ENCODE data around the gene KRTAP10-3.
"Not testable (repeated sequence)": the region's sequence is repeated elsewhere in the genome, so short reads cannot be mapped to it uniquely, and the experiment has no call there.

KRTAP10-3 gene

DNA sequence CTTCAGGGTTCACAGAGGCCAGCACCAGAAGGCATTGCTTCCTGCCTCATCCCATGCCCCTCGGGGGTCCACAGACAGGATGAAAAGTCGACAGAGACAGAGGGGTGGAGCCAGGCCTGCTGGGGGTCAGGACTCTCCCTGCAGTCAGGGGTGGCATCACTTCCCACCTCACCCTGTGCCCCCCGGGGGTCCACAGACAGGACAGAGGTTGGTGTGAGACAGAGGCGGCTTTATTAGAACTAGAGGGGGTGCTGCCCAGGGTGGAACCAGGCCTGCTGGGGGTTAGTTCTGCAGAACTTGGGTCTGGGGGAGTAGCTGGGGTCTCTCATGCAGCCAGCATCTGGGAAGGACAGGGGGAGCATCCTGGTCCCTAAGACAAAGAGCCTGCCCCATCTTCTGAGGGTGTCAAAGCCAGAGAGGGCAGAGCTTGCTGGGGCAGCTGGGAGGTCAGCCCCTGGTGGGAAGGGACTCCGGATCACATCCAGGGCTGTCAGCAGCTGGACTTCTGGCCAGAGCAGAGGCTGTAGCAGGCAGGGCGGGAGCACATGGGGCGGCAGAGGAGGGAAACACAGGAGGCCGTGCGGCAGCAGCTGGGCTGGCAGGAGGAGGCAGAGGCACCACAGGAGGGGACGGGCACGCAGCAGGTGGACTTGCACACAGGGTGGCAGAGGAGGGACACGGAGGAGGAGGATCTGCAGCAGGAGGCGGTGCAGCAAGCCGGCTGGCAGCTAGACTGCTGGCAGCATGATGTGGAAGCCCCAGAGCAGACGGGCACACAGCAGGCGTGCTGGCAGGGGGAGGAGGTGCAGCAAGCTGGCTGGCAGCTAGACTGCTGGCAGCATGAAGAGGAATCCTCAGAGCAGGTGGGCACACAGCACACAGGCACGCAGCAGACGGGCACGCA lies 32.6 kb upstream of the KRTAP10-3 start:
- not testable (repeated sequence) for DNase-seq

DNA sequence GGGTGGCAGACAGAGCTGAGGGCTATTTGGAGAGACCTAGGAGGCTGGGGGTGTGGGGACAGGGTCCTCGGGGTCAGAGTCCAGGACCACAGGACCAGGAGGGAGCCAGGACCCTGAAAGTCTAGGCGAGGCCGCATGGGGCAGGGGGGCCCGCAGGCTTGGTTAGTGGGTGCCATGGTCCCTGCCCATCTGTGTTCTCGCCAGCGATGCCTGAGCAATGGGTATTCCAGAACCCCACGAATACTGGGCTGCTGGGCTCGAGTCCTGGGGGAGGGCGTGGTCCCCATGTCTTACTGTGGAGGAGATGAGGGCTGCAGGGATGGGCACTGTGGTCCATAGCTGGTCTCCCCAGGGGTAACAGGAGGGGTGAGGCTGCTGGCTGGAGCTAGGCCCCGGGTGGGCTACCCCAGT lies 31.7 kb upstream of the KRTAP10-3 start:
- DNase-seq = no peak

DNA sequence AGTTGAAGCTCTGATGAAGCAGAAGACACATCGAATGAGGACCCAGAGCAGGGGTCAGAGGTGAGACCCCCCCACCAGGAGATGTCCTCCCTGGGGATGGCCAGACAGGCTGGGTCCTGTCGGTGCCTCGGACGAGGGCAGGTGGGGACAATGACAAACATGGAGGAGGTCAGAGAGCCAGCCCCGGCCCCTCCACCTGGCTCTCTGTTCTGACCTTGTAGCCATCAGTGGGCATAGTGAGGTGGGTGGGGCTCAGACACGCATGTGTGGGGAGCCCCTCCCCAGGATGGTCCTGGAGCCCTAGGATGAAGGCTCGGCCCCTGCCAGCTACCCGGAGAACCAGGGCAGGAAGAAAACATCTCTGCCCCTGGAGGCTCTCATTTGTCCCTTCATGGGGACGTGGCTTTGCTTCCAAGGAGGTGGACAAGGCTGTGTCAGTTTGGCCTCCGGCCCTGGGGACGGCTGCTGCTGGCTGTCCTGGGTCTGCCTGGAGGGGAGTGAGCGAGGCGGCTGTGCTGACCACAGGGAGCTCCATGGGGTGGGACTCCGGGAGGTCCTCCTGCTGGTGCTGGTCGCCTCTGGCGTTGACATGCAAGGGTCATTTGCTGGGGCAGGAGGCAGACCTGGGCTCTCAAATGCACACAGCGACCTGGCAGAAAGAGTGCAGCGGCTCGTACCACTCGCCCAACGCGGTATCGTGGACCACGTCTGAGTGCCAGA lies 31.2 kb upstream of the KRTAP10-3 start:
- DNase-seq = no peak

DNA sequence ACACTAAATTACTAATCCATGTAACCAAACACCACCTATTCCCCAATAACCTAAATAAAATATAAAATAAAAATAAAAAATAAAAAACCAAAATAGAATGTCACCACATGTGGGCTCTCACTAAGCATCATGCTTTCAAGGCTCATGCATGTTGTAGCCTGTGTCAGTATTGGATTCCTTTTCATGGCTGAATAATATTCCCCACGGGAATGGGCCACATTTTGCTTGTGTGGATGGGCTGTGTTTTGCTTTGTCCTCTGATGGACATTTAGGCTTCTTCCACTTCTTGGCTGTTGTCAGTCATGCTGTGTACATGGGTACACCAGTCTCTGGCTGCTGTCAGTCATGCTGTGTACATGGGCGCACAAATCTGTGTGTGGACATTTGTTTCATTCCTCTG lies 30.5 kb upstream of the KRTAP10-3 start:
- DNase-seq = no peak

DNA sequence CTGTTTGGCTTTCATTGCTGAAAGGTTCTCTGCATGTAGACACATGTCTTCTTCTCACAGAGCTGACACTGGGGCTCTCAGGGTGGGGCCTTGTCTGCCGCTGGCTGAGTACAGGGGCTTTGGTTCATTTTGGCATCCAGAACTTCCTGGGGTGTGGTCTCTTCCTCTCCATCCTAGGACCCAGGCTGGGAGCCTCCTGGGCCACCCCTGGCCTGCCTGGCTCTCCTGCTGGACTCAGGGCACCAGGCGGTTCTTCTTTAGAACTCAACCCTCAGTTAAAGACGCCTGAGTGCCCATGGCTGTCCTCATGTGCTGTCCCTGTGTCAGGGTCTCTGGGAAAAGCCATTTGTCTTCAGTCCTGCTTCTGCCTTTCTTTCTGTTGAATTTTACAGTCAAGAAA lies 27.3 kb upstream of the KRTAP10-3 start:
- no peak for DNase-seq

DNA sequence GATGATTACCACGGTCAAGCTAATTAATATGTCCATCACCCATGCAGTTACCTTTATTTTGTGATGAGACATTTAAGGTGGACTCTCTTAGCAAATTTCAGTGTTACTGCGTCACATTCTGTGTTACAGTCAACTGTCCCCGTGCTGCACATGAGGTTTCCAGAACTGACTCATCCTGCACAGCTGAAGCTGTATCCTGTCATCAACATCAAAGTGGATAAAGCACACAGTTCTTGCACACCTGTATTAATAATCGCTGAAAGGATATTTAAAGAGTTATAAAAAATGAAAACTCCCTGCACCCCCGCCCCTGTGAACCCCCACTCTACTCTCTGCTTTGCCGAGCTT lies 25.2 kb upstream of the KRTAP10-3 start:
- DNase-seq = no peak

DNA sequence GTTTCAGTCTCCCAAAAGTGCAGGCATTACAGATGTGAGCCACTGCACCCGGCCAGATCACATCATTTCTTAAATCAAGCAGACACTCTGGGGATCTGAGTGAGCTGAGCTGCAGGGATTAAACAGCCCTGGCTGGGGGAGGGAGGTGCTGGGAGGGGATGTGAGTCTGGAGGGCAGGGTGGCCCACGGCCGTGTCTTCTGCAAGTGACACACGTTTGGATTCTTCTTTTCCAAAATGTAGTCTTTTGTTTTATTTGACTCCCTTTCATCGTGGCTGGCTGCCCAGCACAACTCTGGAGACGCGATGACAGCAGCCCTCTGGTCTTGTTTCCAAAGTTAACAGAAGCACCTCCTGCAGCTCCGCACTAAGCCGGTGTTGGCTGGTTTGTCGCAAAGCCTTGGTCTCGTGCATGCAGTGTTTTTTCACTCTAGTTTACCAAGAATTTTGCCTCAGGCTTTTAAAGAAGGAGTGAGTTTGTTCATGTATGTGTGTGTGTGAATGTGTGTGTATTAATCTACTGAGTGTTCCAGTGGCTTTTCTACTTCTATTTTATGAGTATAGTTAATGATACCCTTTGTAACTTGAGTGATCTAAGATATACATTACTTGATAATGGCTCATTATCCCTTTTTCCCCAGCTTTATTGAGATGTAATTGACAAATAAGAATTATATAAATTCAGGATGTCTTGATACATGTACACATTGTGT lies 24.6 kb upstream of the KRTAP10-3 start:
- no peak for DNase-seq

DNA sequence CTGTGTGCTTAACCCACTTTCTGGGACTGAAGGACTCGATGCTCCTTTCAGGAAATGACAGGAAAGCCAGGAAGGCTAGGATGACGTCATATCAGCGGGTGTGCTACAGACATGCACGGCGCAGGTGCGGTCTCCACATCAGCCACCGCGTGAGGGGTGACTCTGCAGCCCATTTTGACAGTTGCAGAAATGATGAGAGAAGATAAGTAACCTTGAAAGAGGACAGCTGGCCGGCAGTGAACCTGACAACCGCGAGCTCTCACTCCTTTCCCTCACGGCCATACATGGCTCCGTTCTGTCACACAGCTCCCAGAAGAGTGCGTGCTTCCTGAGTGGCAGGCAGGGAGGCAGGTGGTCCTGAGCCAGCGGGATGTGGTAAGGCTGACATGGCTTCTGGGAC lies 23.5 kb upstream of the KRTAP10-3 start:
- no peak for DNase-seq

DNA sequence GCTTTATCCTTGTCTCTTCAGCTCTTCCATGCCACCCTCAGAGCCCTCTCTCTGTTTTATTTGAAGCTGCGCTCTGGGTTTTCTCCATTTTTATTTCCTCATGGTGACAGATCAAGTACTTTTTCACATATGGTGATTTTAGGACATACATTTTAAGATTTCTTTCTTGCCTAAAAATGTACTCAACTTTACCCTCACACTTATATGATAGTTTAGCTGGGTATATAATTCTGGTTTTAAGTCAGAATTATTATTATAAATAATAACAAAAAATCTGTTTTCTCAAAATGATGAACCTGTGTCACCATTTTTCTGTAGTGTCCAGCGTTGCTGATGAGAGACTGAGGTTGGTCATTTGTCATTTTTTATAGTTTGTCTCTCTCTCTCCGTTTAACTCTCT lies 22.6 kb upstream of the KRTAP10-3 start:
- no peak for DNase-seq

DNA sequence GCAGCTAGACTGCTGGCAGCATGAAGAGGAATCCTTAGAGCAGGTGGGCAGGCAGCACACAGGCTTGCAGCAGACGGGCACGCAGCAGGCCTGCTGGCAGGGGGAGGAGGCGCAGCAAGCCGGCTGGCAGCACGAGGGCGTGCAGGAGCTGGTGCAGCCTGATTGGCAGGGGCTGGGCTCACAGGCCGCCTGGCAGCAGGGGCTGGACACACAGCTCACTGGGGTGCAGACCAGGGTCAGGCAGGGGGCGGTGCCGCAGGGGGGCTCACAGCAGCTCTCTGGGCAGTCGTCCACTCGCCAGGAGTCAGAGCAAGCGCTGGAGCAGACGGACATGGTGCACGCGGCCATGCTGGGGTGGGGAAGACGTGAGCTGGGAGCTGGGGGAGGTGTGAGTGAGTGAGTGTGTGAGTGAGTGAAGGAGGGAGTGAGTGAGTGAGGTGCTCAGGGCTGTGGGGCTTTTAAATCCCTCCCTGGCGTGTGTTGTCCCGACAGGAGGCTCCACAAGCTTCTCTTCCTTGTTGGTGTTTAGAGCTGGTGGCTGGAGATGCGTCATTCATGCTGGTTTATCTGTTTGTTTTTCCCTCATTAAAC lies 21.7 kb upstream of the KRTAP10-3 start, which contains the start of gene KRTAP10-5:
TSS of gene KRTAP10-5 (minus strand) at position 374 of the 591 bp plus-strand sequence. CDS start at position 348, 26 bp downstream.
- not testable (repeated sequence) for DNase-seq

DNA sequence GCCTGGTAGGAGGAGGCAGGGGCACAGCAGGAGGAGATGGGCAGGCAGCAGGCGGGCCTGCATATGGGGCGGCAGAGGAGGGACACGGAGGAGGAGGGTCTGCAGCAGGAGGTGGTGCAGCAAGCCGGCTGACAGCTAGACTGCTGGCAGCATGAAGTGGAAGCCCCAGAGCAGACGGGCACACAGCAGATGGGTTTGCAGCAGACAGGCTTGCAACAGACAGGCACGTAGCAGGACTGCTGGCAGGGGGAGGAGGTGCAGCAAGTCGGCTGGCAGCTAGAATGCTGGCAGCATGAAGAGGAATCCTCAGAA lies 21.2 kb upstream of the KRTAP10-3 start:
- no peak for DNase-seq

DNA sequence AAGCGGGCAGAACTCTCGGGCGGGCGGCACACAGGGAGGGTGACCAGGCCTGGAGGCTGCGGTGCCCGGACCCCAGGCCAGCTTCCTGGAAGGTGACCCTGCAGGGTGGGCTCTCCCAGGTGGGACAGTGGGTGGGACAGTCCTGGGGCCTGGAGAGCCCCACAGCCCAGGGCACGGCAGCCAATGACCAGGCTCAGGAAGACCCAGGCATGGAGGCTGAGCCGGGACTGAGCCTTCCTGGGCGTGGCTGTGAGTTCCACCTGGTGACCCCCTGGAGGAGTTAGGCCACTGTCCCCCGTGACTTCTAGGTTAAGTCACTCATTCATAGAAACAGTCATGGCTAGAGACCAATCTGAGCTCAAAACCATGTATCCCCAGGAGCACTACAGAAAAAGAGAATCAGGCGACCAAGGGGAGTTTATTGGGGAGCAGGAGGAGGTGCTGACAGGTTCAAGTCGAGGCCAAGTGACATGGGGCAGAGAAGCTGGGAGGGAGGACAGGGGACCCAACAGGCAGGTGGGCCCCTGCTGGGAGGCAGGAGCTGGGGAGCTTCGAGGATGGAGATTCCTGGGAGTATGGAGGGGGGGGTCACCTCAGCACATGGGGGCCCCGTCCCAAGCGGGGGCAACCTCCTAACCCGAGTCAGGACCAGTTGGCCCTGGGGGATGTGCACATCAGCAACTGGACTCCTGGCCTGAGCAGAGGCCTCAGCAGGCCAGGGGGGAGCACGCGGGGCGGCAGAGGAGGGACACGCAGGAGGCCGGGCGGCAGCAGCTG lies 20.6 kb upstream of the KRTAP10-3 start:
- no peak for DNase-seq

DNA sequence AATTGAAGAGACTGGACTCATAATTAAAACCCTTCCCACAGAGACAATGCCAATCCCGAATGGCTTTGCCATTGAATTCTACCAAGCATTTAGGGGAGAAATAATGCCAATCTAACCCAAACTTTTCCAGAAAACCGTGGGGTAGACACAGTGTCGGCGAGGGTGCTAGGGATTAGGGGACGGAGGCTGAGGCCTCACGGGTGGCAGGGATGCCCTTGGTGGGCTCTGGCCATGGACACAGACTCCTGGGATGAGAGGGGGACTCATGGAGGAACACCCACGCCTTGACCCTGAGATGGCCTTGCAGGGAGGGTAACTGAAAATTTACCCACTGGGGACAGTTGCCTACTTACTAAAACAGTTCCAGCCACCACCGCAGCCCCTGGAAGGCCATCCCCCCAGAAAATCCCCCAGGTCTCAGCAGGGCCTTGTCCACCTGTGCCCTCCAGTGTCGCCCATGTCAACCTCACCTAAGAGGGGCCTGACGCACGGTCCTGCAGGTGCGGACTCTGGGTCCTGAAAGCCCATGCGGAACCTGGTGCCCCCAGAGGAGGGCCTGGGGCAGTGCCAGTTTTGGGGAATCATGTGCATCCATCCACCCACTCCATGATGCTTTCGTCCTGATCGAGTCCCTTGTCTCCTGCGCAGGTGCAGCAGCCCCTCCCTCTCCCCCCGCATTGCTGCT lies 19.9 kb upstream of the KRTAP10-3 start:
- DNase-seq = no peak

DNA sequence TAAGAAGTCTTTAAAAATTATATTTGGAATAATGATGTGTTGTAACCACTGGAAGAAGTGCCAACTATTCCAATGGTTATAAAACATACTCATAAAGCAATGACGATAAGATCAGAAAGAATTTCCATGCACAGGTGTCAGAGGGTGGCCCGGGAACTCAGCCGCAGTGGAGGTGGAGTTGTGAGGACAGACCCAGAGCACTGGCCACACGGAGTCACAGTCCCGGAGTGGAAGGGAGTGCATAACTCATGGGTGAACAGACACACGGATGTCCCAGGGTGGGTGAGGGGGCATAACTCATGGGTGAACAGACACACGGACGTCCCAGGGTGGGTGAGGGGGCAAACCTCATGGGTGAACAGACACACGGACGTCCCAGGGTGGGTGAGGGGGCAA lies 17.4 kb upstream of the KRTAP10-3 start:
- no peak for DNase-seq

DNA sequence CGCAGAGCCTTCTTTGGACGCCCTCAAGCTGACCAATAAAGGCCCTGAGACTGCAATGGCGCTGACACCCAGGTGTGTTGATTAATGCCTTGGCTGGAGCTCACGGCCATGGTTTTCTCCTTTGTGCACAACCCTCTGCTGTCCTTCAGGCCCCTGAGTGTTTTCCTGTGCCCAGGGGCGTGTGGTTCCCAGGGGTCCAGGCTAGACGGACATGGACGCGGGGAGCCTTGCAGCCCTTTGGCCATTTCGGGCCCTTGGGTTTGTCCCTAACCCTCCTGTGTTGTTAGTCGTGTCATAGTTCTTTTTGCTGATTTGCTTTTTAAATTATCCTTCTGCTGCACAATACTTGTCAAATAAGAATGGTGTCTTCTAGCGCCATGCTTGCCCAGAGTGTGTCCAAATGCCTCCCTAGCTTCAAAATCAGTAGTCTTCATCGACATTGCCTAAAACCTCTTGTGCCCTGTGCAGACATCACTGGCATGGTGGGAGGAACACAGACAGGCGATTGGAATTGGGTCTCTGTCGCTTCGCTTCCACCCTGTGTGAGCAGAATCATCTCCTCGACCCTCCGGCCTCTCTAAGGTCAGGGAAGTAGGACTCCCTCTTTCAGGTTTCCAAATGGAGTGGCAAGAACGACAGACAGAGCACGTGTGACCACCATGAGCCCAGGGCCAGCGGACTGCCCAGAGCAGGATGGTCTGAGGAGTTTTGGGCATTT lies 16.9 kb upstream of the KRTAP10-3 start:
- DNase-seq = no peak

DNA sequence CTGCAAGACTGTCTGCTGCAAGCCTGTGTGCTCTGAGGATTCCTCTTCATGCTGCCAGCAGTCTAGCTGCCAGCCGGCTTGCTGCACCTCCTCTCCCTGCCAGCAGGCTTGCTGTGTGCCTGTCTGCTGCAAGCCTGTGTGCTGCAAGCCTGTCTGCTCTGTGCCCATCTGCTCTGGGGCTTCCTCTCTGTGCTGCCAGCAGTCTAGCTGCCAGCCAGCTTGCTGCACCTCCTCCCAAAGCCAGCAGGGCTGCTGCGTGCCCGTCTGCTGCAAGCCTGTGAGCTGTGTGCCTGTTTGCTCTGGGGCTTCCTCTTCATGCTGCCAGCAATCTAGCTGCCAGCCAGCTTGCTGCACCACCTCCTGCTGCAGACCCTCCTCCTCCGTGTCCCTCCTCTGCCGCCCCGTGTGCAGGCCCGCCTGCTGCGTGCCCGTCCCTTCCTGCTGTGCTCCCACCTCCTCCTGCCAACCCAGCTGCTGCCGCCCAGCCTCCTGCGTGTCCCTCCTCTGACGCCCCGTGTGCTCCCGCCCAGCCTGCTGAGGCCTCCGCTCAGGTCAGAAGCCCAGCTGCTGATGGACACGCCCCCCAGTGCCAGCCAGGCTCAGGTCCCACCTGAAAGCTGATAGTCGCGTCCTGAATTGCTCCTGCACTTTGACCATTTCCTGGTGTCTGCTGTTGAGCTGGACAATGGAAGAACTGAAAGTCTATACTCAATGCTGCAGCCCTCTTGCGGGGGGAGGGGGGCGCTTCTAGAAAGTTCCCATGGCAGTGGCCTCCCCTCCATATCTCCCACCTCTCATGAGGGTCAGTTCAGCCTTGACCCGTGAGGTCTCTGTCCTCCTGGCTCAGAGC lies 16.1 kb upstream of the KRTAP10-3 start:
- no peak for DNase-seq

DNA sequence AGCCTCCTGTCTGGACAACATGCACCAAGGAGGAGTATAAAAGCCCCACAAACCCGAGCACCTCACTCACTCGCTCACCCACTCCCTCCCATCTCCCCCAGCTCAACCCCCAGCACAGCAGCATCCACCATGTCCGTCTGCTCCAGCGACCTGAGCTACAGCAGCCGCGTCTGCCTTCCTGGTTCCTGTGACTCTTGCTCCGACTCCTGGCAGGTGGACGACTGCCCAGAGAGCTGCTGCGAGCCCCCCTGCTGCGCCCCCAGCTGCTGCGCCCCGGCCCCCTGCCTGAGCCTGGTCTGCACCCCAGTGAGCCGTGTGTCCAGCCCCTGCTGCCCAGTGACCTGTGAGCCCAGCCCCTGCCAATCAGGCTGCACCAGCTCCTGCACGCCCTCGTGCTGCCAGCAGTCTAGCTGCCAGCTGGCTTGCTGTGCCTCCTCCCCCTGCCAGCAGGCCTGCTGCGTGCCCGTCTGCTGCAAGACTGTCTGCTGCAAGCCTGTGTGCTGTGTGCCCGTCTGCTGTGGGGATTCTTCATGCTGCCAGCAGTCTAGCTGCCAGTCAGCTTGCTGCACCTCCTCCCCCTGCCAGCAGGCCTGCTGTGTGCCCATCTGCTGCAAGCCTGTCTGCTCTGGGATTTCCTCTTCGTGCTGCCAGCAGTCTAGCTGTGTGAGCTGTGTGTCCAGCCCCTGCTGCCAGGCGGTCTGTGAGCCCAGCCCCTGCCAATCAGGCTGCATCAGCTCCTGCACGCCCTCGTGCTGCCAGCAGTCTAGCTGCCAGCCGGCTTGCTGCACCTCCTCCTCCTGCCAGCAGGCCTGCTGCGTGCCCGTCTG lies 15.2 kb upstream of the KRTAP10-3 start, which contains the start of gene KRTAP10-4:
TSS of gene KRTAP10-4 (plus strand) at position 100 of the 827 bp plus-strand sequence. CDS start at position 130, 30 bp downstream.
- not testable (repeated sequence) for DNase-seq
